ENCODE results near the gene KIF5C.

KIF5C gene

GRCh38 chr2:148888003-148888501 lies 13.0 kb downstream of the KIF5C start:
- no peak for FAIRE-seq

GRCh38 chr2:148888986-148889385 lies 14.0 kb downstream of the KIF5C start:
- no peak for FAIRE-seq

GRCh38 chr2:148893906-148894305 lies 18.9 kb downstream of the KIF5C start:
- FAIRE-seq = no peak

GRCh38 chr2:148896136-148896535 lies 21.1 kb downstream of the KIF5C start:
- no peak for FAIRE-seq

- FAIRE-seq = no peak
Observed at GRCh38 chr2:148899638-148900318, 24.8 kb downstream of the KIF5C start.

GRCh38 chr2:148900350-148900837 lies 25.4 kb downstream of the KIF5C start:
- FAIRE-seq = no peak

- no peak for FAIRE-seq
Observed at GRCh38 chr2:148901142-148901541, 26.1 kb downstream of the KIF5C start.

GRCh38 chr2:148902798-148903197 lies 27.8 kb downstream of the KIF5C start:
- FAIRE-seq = no peak

GRCh38 chr2:148903294-148903693 lies 28.3 kb downstream of the KIF5C start:
- no peak for FAIRE-seq

- no peak for FAIRE-seq
Observed at GRCh38 chr2:148903979-148904378, 29.0 kb downstream of the KIF5C start.

- FAIRE-seq = no peak
Observed at GRCh38 chr2:148906124-148906523, 31.1 kb downstream of the KIF5C start.

GRCh38 chr2:148907085-148907785 lies 32.2 kb downstream of the KIF5C start:
- no peak for FAIRE-seq

GRCh38 chr2:148909114-148909513 lies 34.1 kb downstream of the KIF5C start:
- FAIRE-seq = no peak

- no peak for FAIRE-seq
Observed at GRCh38 chr2:148913061-148913460, 38.0 kb downstream of the KIF5C start.

- FAIRE-seq = no peak
Observed at GRCh38 chr2:148913492-148913891, 38.5 kb downstream of the KIF5C start.

GRCh38 chr2:148914463-148914862 lies 39.4 kb downstream of the KIF5C start:
- FAIRE-seq = no peak

GRCh38 chr2:148917431-148917830 lies 42.4 kb downstream of the KIF5C start:
- FAIRE-seq = no peak

- no peak for FAIRE-seq
Observed at GRCh38 chr2:148918554-148918953, 43.5 kb downstream of the KIF5C start.

GRCh38 chr2:148920559-148920958 lies 45.5 kb downstream of the KIF5C start:
- FAIRE-seq = no peak

GRCh38 chr2:148922062-148922461 lies 47.0 kb downstream of the KIF5C start:
- no peak for FAIRE-seq

GRCh38 chr2:148922776-148923475 lies 47.9 kb downstream of the KIF5C start:
- no peak for FAIRE-seq

- FAIRE-seq = no peak
Observed at GRCh38 chr2:148924514-148925178, 49.6 kb downstream of the KIF5C start.
